HEK293T (cell line): ENCODE measurements around the gene FOXQ1.

Source experiments
- BHLHE40 ChIP-seq: fragments of 450-650 bp; IDR thresholded peaks from 2 replicates; pipeline ENCODE4 v1.6.1; 2016; ENCODE audit warnings: mild to moderate bottlenecking, moderate library complexity, borderline replicate concordance
- L3MBTL2 ChIP-seq: fragments of 450-650 bp; conservative IDR thresholded peaks from 2 replicates; pipeline ENCODE4 v1.6.1; 2016; ENCODE audit warnings: mild to moderate bottlenecking

DNA sequence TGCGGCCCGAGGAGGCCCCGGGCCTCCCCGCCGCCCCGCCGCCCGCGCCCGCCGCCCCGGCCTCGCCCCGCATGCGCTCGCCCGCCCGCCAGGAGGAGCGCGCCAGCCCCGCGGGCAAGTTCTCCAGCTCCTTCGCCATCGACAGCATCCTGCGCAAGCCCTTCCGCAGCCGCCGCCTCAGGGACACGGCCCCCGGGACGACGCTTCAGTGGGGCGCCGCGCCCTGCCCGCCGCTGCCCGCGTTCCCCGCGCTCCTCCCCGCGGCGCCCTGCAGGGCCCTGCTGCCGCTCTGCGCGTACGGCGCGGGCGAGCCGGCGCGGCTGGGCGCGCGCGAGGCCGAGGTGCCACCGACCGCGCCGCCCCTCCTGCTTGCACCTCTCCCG, 1.5 kb downstream of the FOXQ1 start:
- TF ChIP-seq L3MBTL2 (no peak), BHLHE40 (no peak)
